Measurements from ENCODE around the gene BCAS1.

DNA sequence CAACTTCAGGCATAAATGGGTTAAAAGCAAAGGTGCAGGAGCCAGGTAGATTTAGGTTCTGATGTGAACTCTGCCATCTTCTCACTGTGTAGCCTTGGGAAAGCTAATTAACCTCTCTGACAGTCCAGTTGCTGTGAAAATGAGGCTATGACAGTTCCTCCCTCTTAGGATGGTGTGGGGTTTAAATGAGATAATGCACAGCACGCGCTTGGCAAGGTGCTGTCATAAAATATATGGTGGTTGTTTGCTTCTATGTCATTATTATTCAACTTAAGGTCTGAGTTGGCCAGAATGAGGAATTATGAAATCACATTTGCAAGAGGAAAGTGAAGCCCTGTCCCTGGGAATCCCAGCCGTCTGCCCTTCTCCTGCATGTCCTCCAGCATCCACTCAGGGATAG lies 15.5 kb upstream of the BCAS1 start:
- TF ChIP-seq, protein P1, sequence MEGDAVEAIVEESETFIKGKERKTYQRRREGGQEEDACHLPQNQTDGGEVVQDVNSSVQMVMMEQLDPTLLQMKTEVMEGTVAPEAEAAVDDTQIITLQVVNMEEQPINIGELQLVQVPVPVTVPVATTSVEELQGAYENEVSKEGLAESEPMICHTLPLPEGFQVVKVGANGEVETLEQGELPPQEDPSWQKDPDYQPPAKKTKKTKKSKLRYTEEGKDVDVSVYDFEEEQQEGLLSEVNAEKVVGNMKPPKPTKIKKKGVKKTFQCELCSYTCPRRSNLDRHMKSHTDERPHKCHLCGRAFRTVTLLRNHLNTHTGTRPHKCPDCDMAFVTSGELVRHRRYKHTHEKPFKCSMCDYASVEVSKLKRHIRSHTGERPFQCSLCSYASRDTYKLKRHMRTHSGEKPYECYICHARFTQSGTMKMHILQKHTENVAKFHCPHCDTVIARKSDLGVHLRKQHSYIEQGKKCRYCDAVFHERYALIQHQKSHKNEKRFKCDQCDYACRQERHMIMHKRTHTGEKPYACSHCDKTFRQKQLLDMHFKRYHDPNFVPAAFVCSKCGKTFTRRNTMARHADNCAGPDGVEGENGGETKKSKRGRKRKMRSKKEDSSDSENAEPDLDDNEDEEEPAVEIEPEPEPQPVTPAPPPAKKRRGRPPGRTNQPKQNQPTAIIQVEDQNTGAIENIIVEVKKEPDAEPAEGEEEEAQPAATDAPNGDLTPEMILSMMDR (IDR thresholded peaks at IDR 0.05) = no peak
- TF ChIP-seq POLR2A (IDR thresholded peaks at IDR 0.05) = no peak
